NCI-H2029 (cell line): ENCODE measurements around the gene SUMO2.

Source experiments
- DNase-seq: peaks from one replicate; lab custom pipeline; 2025; lab: John Stamatoyannopoulos, UW

SUMO2 gene

GRCh38 chr17:75124041-75124818 is 58.5 kb downstream of the SUMO2 start:
- DNase-seq = peak; percentile 27

- DNase-seq = no peak
Measured at GRCh38 chr17:75118307-75118706, 64.5 kb downstream of the SUMO2 start.

DNA sequence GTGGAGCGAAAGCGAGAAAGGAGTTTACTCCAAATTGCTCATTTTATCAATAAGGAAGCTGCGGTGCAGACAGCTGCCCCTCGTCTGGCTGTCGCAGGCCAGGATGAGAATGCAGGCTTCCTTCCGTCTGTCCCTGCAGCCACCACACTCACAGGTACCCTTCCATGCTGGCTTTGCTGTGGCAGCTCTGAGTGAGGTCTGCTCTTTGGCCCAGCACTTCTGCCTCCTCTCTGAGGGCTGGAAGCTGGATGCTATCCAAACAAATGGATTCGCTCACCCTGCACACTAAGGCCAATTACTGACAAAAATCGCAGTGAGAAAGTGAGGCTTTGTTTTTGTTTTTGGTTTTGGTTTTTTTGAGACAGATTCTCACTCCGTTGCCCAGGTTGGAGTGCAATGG is 66.0 kb downstream of the SUMO2 start:
- no peak for DNase-seq
